Loucy (cell line): ENCODE data around the gene ECM2.

Experiments
- EZH2phosphoT487 ChIP-seq: fragments of 200-600 bp; IDR thresholded peaks from 2 replicates; pipeline ENCODE4 v1.6.1; 2018; ENCODE audit warnings: antibody characterized with exemption, mild to moderate bottlenecking, moderate library complexity, borderline replicate concordance
- TF ChIP-seq, protein P1 (sequence below): fragments of 200-600 bp; sonication (generic); conservative IDR thresholded peaks from 2 replicates; pipeline ENCODE4 v1.5.1; 2014; ENCODE audit warnings: mild to moderate bottlenecking, antibody characterized with exemption, low read length

DNA sequence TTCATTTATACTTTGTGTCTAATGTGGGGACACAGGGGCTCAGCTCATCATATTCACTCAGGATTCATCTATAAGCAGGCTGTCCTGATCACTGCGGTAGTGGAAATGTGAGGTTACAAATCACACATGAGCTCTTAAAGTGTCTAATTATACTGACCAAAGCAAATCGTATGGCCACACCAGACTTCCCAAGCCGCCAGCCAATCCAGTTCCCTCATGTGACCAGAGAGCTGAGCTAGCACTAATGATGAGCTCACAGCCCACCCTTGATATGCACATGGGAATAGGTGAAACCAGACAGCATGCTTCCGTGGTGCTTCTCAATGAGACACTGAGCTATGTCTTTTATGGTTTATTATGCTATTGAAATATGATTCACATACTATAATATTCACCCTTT, 17.6 kb downstream of the ECM2 start:
- TF ChIP-seq, protein P1, sequence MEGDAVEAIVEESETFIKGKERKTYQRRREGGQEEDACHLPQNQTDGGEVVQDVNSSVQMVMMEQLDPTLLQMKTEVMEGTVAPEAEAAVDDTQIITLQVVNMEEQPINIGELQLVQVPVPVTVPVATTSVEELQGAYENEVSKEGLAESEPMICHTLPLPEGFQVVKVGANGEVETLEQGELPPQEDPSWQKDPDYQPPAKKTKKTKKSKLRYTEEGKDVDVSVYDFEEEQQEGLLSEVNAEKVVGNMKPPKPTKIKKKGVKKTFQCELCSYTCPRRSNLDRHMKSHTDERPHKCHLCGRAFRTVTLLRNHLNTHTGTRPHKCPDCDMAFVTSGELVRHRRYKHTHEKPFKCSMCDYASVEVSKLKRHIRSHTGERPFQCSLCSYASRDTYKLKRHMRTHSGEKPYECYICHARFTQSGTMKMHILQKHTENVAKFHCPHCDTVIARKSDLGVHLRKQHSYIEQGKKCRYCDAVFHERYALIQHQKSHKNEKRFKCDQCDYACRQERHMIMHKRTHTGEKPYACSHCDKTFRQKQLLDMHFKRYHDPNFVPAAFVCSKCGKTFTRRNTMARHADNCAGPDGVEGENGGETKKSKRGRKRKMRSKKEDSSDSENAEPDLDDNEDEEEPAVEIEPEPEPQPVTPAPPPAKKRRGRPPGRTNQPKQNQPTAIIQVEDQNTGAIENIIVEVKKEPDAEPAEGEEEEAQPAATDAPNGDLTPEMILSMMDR = no peak
- TF ChIP-seq EZH2phosphoT487 = no peak
